ENCODE results near the gene NOCT.

Gene NOCT

GRCh38 chr4:139015269-139015947 lies at the start of gene NOCT:
NOCT (plus strand) TSS chr4:139015781; CDS start chr4:139015982, 201 bp downstream.
- Histone ChIP-seq H3K9ac (ENCODE audit: low read length) (peak within 1 kb of the TSS; percentile 91), H3K4me1 (ENCODE audit: control insufficient read depth, insufficient read depth, low read length) (peaks cover 41% of the 10 kb centered on the region), H3K36me3 (ENCODE audit: control insufficient read depth, insufficient read depth, low read length, severe bottlenecking) (no peaks in the 10 kb centered on the region), H3K9me3 (ENCODE audit: control insufficient read depth, low read length) (no peaks in the 10 kb centered on the region), H3K27me3 (replicated peaks; ENCODE audit: control insufficient read depth, insufficient read depth, low read length) (no peaks in the 10 kb centered on the region), H3K4me3 (ENCODE audit: low read length) (peak within 1 kb of the TSS; percentile 97)
- DNase-seq (ENCODE audit: low read depth), result peak; percentile 93

- DNase-seq (ENCODE audit: low read depth), result no peak
- Histone ChIP-seq H3K4me1 (ENCODE audit: control insufficient read depth, insufficient read depth, low read length) (no peaks in the 10 kb centered on the region), H3K4me3 (ENCODE audit: low read length) (no peak overlapping the region), H3K9me3 (ENCODE audit: control insufficient read depth, low read length) (no peaks in the 10 kb centered on the region), H3K27me3 (replicated peaks; ENCODE audit: control insufficient read depth, insufficient read depth, low read length) (no peaks in the 10 kb centered on the region), H3K9ac (ENCODE audit: low read length) (no peak overlapping the region), H3K36me3 (ENCODE audit: control insufficient read depth, insufficient read depth, low read length, severe bottlenecking) (no peaks in the 10 kb centered on the region)
Observed at GRCh38 chr4:138967313-138967712, 48.3 kb upstream of the NOCT start.

GRCh38 chr4:138972956-138973801 lies 42.4 kb upstream of the NOCT start:
- no peaks in the 10 kb centered on the region for H3K36me3 ChIP-seq (ENCODE audit: control insufficient read depth, insufficient read depth, low read length, severe bottlenecking)
- peak overlapping the region; percentile 49 for H3K4me3 ChIP-seq (ENCODE audit: low read length)
- H3K9me3 ChIP-seq (ENCODE audit: control insufficient read depth, low read length), result no peaks in the 10 kb centered on the region
- H3K9ac ChIP-seq (ENCODE audit: low read length), result no peak overlapping the region
- H3K27me3 ChIP-seq (replicated peaks; ENCODE audit: control insufficient read depth, insufficient read depth, low read length), result no peaks in the 10 kb centered on the region
- peaks cover 10% of the 10 kb centered on the region for H3K4me1 ChIP-seq (ENCODE audit: control insufficient read depth, insufficient read depth, low read length)
- DNase-seq (ENCODE audit: low read depth), result peak; percentile 21

GRCh38 chr4:138975225-138975624 lies 40.4 kb upstream of the NOCT start:
- Histone ChIP-seq H3K27me3 (replicated peaks; ENCODE audit: control insufficient read depth, insufficient read depth, low read length) (no peaks in the 10 kb centered on the region), H3K9me3 (ENCODE audit: control insufficient read depth, low read length) (no peaks in the 10 kb centered on the region), H3K4me3 (ENCODE audit: low read length) (no peak overlapping the region), H3K9ac (ENCODE audit: low read length) (no peak overlapping the region), H3K36me3 (ENCODE audit: control insufficient read depth, insufficient read depth, low read length, severe bottlenecking) (no peaks in the 10 kb centered on the region), H3K4me1 (ENCODE audit: control insufficient read depth, insufficient read depth, low read length) (peaks cover 19% of the 10 kb centered on the region)
- no peak for DNase-seq (ENCODE audit: low read depth)

- peaks cover 26% of the 10 kb centered on the region for H3K4me1 ChIP-seq (ENCODE audit: control insufficient read depth, insufficient read depth, low read length)
- no peaks in the 10 kb centered on the region for H3K36me3 ChIP-seq (ENCODE audit: control insufficient read depth, insufficient read depth, low read length, severe bottlenecking)
- no peak for DNase-seq (ENCODE audit: low read depth)
- no peak overlapping the region for H3K4me3 ChIP-seq (ENCODE audit: low read length)
- no peaks in the 10 kb centered on the region for H3K27me3 ChIP-seq (replicated peaks; ENCODE audit: control insufficient read depth, insufficient read depth, low read length)
- no peak overlapping the region for H3K9ac ChIP-seq (ENCODE audit: low read length)
- no peaks in the 10 kb centered on the region for H3K9me3 ChIP-seq (ENCODE audit: control insufficient read depth, low read length)
Observed at GRCh38 chr4:138976526-138976925, 39.1 kb upstream of the NOCT start.

GRCh38 chr4:138977524-138977923 lies 38.1 kb upstream of the NOCT start:
- Histone ChIP-seq H3K4me3 (ENCODE audit: low read length) (no peak overlapping the region), H3K27me3 (replicated peaks; ENCODE audit: control insufficient read depth, insufficient read depth, low read length) (no peaks in the 10 kb centered on the region), H3K9ac (ENCODE audit: low read length) (no peak overlapping the region), H3K4me1 (ENCODE audit: control insufficient read depth, insufficient read depth, low read length) (peaks cover 32% of the 10 kb centered on the region), H3K36me3 (ENCODE audit: control insufficient read depth, insufficient read depth, low read length, severe bottlenecking) (no peaks in the 10 kb centered on the region), H3K9me3 (ENCODE audit: control insufficient read depth, low read length) (no peaks in the 10 kb centered on the region)
- DNase-seq (ENCODE audit: low read depth), result no peak

GRCh38 chr4:138978028-138978585 lies 37.5 kb upstream of the NOCT start:
- Histone ChIP-seq H3K27me3 (replicated peaks; ENCODE audit: control insufficient read depth, insufficient read depth, low read length) (no peaks in the 10 kb centered on the region), H3K4me3 (ENCODE audit: low read length) (no peak overlapping the region), H3K4me1 (ENCODE audit: control insufficient read depth, insufficient read depth, low read length) (peaks cover 35% of the 10 kb centered on the region), H3K9ac (ENCODE audit: low read length) (no peak overlapping the region), H3K36me3 (ENCODE audit: control insufficient read depth, insufficient read depth, low read length, severe bottlenecking) (no peaks in the 10 kb centered on the region), H3K9me3 (ENCODE audit: control insufficient read depth, low read length) (no peaks in the 10 kb centered on the region)
- no peak for DNase-seq (ENCODE audit: low read depth)

- H3K27me3 ChIP-seq (replicated peaks; ENCODE audit: control insufficient read depth, insufficient read depth, low read length), result no peaks in the 10 kb centered on the region
- no peaks in the 10 kb centered on the region for H3K36me3 ChIP-seq (ENCODE audit: control insufficient read depth, insufficient read depth, low read length, severe bottlenecking)
- H3K9ac ChIP-seq (ENCODE audit: low read length), result no peak overlapping the region
- DNase-seq (ENCODE audit: low read depth), result no peak
- no peak overlapping the region for H3K4me3 ChIP-seq (ENCODE audit: low read length)
- peaks cover 30% of the 10 kb centered on the region for H3K4me1 ChIP-seq (ENCODE audit: control insufficient read depth, insufficient read depth, low read length)
- no peaks in the 10 kb centered on the region for H3K9me3 ChIP-seq (ENCODE audit: control insufficient read depth, low read length)
Observed at GRCh38 chr4:138978600-138978999, 37.0 kb upstream of the NOCT start.

- Histone ChIP-seq H3K9me3 (ENCODE audit: control insufficient read depth, low read length) (no peaks in the 10 kb centered on the region), H3K27me3 (replicated peaks; ENCODE audit: control insufficient read depth, insufficient read depth, low read length) (no peaks in the 10 kb centered on the region), H3K36me3 (ENCODE audit: control insufficient read depth, insufficient read depth, low read length, severe bottlenecking) (no peaks in the 10 kb centered on the region), H3K4me3 (ENCODE audit: low read length) (no peak overlapping the region), H3K4me1 (ENCODE audit: control insufficient read depth, insufficient read depth, low read length) (peaks cover 27% of the 10 kb centered on the region), H3K9ac (ENCODE audit: low read length) (no peak overlapping the region)
- no peak for DNase-seq (ENCODE audit: low read depth)
Observed at GRCh38 chr4:138979742-138980141, 35.8 kb upstream of the NOCT start.

- no peaks in the 10 kb centered on the region for H3K36me3 ChIP-seq (ENCODE audit: control insufficient read depth, insufficient read depth, low read length, severe bottlenecking)
- H3K9ac ChIP-seq (ENCODE audit: low read length), result peak overlapping the region; percentile 83
- peak overlapping the region; percentile 60 for H3K4me3 ChIP-seq (ENCODE audit: low read length)
- peak; percentile 85 for DNase-seq (ENCODE audit: low read depth)
- peaks cover 27% of the 10 kb centered on the region for H3K4me1 ChIP-seq (ENCODE audit: control insufficient read depth, insufficient read depth, low read length)
- H3K27me3 ChIP-seq (replicated peaks; ENCODE audit: control insufficient read depth, insufficient read depth, low read length), result no peaks in the 10 kb centered on the region
- H3K9me3 ChIP-seq (ENCODE audit: control insufficient read depth, low read length), result no peaks in the 10 kb centered on the region
Observed at GRCh38 chr4:138981930-138982390, 33.6 kb upstream of the NOCT start.

- no peak for DNase-seq (ENCODE audit: low read depth)
- Histone ChIP-seq H3K4me3 (ENCODE audit: low read length) (peak overlapping the region; percentile 60), H3K36me3 (ENCODE audit: control insufficient read depth, insufficient read depth, low read length, severe bottlenecking) (no peaks in the 10 kb centered on the region), H3K9me3 (ENCODE audit: control insufficient read depth, low read length) (no peaks in the 10 kb centered on the region), H3K9ac (ENCODE audit: low read length) (peak overlapping the region; percentile 83), H3K27me3 (replicated peaks; ENCODE audit: control insufficient read depth, insufficient read depth, low read length) (no peaks in the 10 kb centered on the region), H3K4me1 (ENCODE audit: control insufficient read depth, insufficient read depth, low read length) (peaks cover 27% of the 10 kb centered on the region)
Observed at GRCh38 chr4:138982754-138983153, 32.8 kb upstream of the NOCT start.
